HG03342 (cell line): ENCODE data around the gene RTN4RL1.
"Not testable (repeated sequence)": the region's sequence is repeated elsewhere in the genome, so short reads cannot be mapped to it uniquely, and the experiment has no call there.

Experiments used
- ATAC-seq: cut with Tn5 transposase; IDR thresholded peaks from one replicate; pipeline ENCODE4 v1.9.1; 2021; ENCODE audit warnings: mild to moderate bottlenecking, moderate library complexity; ENCODE audit not compliant: unreplicated experiment

RTN4RL1 gene

GRCh38 chr17:2025622-2026309 is 632 bp upstream of the RTN4RL1 start:
- ATAC-seq = no peak

- no peak for ATAC-seq
Measured at GRCh38 chr17:2024572-2025219, 438 bp downstream of the RTN4RL1 start.

- ATAC-seq = no peak
Measured at GRCh38 chr17:2023692-2024571, 1.2 kb downstream of the RTN4RL1 start.

GRCh38 chr17:2023256-2023655 is 1.9 kb downstream of the RTN4RL1 start:
- no peak for ATAC-seq

- no peak for ATAC-seq
Measured at GRCh38 chr17:2022647-2023240, 2.4 kb downstream of the RTN4RL1 start.

- ATAC-seq = no peak
Measured at GRCh38 chr17:2020721-2021120, 4.4 kb downstream of the RTN4RL1 start.

- no peak for ATAC-seq
Measured at GRCh38 chr17:2019723-2020122, 5.4 kb downstream of the RTN4RL1 start.

- ATAC-seq = no peak
Measured at GRCh38 chr17:2018716-2019510, 6.2 kb downstream of the RTN4RL1 start.

- ATAC-seq = no peak
Measured at GRCh38 chr17:2017274-2017941, 7.7 kb downstream of the RTN4RL1 start.

GRCh38 chr17:2016494-2016893 is 8.6 kb downstream of the RTN4RL1 start:
- no peak for ATAC-seq

GRCh38 chr17:2015314-2015713 is 9.8 kb downstream of the RTN4RL1 start:
- no peak for ATAC-seq

- ATAC-seq = no peak
Measured at GRCh38 chr17:2013994-2014317, 11.2 kb downstream of the RTN4RL1 start.

- ATAC-seq = not testable (repeated sequence)
Measured at GRCh38 chr17:2013220-2013993, 11.7 kb downstream of the RTN4RL1 start.

- ATAC-seq = no peak
Measured at GRCh38 chr17:2012499-2012898, 12.6 kb downstream of the RTN4RL1 start.

GRCh38 chr17:2011411-2012371 is 13.4 kb downstream of the RTN4RL1 start:
- no peak for ATAC-seq

GRCh38 chr17:2009737-2010136 is 15.4 kb downstream of the RTN4RL1 start:
- no peak for ATAC-seq

GRCh38 chr17:2008332-2009126 is 16.6 kb downstream of the RTN4RL1 start:
- no peak for ATAC-seq
